GOT3 (cell line): Measurements from ENCODE around the gene ARFIP1.
"Not testable (repeated sequence)": the region's sequence is repeated elsewhere in the genome, so short reads cannot be mapped to it uniquely, and the experiment has no call there.

Experiments used
- DNase-seq: peaks from one replicate; lab custom pipeline; 2025; ENCODE audit warnings: mixed read lengths; lab: John Stamatoyannopoulos, UW

Gene ARFIP1, protein sequence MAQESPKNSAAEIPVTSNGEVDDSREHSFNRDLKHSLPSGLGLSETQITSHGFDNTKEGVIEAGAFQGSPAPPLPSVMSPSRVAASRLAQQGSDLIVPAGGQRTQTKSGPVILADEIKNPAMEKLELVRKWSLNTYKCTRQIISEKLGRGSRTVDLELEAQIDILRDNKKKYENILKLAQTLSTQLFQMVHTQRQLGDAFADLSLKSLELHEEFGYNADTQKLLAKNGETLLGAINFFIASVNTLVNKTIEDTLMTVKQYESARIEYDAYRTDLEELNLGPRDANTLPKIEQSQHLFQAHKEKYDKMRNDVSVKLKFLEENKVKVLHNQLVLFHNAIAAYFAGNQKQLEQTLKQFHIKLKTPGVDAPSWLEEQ

DNA sequence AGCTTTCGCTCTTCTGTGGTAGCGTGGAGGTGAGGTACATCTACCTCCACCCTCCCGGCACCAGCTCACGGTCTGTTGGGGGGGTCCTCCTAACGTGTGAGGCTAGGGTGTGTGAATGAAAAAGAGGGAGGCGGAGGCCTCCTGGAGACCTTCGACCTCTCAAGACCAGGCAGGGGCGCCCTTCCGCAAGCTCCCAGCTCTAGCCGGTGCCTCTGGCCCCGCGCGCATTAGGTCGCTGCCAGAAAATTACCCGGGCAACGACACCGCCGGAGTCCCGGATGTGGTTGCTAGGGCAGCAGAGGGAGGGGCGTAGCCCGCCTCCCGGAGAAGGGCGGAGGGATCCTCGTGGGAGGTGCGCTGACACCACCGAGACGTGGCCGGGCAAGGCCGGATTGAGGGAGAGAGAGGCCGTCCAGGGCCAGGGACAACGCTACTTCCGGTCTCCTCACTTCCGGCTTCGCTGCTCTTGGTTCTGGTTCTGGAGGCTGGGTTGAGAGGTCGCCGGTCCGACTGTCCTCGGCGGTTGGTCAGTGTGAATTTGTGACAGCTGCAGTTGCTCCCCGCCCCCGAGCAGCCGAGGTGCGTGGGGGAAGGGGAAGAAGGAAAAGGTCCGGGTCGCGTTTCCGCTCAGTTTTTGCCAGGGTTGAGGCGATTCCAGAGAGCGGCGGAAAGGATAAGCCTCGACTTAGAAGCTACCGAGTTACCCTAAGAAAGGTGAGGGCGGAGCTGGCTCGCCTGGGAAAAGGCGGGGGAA is at the start of gene ARFIP1, which contains the start of gene TIGD4:
ARFIP1 (plus strand) TSS at position 442 of the 754 bp plus-strand sequence. CDS start 49,680 bp downstream, outside the sequence.
TIGD4 (minus strand) TSS at position 218 of the 754 bp plus-strand sequence. CDS start 8,726 bp downstream, outside the sequence.
- DNase-seq, result peak; percentile 73

DNA sequence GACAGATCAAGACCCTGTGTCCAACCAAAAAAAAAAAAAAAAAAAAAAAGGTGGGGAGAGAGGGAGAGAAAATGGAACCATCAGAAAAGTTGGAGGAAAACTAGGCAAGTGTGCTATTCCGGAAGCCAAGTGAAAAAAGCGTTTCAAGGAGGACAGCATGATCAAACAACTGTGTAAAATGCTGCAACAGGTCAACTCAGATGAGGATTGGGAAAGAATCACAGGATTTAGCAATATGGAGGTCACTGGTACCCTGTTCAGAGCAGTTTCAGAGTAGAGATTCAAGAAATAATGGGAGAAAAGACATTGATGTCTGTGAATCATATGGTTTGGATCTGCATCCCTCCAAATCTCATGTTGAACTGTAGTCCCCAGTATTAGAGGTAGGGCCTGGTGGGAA is 47.8 kb upstream of the ARFIP1 start:
- no peak for DNase-seq

DNA sequence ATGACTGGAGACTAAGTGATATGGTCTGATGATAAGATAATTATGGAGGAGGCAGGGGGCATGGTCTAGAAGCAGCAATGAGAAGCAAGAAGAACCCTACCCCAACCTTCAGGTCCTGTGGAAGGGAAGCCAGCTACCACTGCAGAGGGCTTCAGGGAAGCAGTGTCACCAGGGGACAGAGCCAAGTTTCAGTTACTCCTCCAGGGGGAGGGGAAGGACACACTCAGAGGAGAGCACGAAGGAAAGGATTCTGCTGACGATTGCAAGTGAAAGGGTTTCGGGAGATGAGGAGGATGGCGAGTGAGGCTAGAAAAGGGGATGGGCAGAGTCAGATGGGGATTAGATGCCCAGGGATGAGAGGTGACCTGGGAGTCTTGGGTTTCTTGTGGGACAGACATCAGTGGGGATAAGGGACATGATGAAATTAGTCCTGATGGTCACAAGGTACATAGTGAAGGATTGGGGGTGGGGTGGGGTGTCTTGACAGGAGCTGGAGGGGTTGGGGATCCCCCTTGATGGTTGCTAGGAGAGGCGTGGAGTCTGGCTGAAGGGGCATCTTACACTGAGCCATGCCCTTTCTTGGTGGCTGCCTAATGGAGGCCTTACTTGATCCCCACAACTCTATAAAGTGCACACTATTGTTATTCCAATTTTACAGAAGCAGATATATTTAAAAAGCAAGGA is 45.6 kb upstream of the ARFIP1 start:
- no peak for DNase-seq

DNA sequence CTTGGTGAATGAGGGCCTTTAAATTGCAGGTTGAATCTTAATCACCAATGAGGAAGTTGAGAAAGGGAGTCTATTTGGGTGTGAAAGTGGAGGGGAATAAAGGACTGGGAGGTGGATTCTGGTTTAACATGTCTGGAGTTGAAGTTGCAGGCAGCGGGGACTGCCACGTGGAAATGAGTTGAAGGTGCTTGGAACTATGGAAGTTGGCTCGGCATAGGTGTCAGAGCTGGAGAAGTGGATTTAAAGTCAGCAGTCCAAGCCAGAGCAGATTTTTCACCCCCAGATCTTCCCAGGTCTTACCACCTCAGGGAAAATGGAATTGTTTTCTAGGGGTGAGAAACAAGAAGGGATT is 45.1 kb upstream of the ARFIP1 start:
- no peak for DNase-seq

DNA sequence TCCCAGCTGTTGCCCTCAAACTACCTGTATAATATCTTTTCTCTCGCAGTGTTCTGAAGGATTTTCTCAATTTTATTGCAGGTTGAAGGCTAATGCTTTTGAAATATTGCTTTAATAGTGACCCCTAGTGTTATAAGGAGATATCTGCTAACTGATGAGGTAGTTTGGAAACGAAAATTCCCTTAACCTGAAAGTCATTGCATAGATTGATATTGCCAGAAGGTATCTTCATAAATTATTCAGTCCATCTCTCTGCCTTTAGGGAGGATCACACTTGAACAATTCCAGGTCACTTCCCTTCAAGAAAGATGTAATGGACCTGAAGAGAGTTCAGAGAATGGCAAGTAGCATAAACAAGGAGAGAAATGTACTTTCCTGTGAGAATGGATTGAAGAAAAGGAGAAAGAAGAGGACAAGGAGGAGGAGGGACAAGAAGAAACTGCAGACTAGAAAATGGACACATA is 44.3 kb upstream of the ARFIP1 start:
- no peak for DNase-seq

DNA sequence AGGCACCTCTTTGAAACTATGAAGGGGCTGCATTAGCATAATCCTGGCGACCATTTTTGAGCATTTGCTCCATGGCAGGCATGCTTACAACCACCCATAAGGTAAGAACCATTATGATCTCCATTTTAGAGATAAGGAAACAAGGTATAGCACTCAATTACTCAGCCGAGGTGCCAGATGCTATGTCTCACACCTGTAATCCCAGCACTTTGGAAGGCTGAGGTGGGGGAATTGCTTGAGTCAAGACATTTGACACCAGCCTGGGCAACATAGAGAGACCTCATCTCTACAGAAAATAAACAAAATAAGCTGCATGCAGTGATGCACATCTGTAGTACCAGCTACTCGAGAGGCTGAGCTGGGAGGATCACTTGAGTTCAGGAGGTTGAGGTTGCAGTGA is 43.8 kb upstream of the ARFIP1 start:
- no peak for DNase-seq

DNA sequence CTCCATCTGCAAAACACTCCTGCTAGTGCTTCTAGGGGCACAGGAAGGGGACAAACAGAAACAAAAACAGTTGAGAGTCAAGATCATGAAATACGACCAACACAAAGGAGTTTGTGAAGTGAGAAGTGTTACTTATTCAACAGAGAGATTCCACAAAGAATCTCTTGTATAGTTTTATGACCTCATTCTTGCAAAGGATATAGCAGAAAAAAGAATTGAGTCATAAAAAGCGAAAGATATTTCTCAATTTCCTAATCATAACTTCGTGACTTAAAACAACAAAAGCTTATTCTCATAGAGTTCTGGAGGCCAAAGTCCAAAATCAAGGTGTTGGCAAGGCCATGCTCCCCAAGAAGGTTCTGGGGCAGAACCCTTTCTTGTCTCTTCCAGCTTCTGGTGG is 40.9 kb upstream of the ARFIP1 start:
- DNase-seq, result no peak

DNA sequence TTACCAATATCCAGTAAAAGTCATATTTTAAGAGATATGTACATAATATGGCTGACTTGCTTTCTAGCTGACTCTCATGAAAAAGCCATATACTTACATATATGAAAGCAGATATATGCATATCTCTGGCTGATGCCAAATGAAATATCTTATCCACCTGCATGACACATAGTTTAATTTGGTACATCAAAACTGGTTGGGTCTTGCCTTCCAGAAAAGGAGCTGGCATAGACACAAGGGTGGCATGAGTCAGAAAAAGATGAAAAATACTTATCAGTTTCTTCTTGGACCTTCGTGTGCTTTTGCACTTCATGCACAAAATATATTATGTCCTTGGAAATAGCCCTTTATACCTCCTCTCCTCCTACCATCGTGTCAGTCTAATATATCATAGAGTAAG is 32.3 kb upstream of the ARFIP1 start:
- DNase-seq, result no peak

DNA sequence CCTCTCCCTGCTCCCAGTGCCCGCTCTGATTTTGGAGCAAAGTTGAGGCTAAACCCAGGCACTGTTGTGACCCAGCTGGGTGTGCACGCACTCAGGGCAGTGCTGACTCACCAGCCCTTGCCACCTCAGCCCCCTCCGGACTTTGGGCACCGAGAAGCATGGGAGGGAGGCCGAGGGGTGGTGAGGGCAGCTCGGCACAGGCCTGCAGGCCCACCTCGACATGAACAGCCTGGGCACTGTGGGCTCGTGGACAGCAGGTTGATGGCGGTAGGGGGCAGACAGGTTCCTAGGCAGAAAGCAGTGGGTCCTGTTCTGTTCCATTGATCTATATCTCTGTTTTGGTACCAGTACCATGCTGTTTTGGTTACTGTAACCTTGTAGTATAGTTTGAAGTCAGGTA is 31.1 kb upstream of the ARFIP1 start:
- DNase-seq, result no peak

DNA sequence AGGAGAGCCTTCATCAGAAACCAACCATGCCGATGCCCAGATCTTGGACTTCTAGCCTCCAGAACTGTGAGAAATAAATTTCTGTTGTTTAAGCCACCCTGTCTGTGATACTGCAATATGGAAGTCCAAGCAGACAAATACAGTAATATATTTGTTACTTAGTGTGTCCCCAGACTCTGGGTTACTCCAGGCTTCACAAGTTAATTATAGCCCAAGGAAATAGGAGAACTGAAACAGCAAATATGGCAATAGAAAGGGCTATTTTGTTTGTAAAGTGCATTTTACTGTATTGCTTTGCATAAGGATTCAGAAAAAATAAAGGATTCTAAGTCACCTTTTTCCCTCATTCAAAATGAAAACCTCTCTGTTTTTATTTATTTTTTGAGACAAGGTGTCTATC is 16.0 kb upstream of the ARFIP1 start:
- no peak for DNase-seq

DNA sequence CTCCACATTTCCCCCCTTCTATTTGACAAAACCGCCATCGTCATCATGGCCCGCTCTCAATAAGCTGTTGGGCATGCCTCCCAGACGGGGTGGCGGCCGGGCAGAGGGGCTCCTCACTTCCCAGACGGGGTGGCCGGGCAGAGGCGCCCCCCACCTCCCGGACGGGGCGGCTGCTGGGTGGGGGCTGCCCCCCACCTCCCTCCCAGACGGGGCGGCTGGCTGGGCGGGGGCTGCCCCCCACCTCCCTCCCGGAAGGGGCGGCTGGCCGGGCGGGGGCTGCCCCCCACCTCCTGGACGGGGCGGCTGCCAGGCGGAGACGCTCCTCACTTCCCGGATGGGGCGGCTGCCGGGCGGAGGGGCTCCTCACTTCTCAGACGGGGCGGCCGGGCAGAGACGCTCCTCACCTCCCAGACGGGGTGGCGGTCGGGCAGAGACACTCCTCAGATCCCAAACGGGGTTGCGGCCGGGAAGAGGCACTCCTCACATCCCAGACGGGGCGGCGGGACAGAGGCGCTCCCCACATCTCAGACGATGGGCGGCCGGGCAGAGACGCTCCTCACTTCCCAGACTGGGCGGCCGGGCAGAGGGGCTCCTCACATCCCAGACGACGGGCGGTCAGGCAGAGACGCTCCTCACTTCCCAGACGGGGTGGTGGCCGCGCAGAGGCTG is 14.6 kb upstream of the ARFIP1 start:
- not testable (repeated sequence) for DNase-seq

DNA sequence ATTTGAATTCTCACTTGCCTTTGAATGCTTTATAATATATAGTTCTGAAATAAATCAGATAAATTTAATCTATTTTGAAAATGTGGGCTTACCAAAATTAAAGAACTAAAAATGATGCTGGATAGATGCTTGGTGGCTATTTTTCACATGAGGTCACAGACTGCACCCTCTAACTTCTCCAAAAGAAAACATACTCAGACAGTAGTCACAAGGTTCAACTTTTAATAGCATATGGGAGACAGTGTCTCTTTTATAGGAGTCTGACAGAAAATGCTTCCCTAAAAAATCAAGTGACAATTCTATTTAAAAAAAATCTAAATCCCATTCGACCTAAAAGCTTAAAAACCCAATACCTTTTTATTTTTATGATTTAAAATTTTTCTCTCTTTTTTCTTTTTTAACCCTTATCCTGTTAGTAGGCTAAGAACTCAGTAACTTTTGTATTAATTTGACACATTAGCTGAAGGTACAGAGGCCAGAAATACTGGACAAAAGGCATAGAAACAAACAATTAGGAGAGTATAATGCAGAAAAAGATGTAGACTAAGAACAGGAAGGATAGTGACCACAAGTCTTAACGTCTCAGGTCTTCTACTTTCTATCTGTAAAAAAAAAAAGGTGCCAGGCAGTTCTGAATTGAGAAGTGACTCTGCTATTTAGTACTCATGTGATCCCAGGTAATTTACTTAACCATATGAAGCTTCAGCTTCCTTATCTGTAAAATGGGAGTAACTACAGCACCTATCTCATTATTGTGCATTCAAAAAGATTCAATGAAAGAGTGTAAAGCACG is 7.8 kb upstream of the ARFIP1 start:
- DNase-seq, result no peak

DNA sequence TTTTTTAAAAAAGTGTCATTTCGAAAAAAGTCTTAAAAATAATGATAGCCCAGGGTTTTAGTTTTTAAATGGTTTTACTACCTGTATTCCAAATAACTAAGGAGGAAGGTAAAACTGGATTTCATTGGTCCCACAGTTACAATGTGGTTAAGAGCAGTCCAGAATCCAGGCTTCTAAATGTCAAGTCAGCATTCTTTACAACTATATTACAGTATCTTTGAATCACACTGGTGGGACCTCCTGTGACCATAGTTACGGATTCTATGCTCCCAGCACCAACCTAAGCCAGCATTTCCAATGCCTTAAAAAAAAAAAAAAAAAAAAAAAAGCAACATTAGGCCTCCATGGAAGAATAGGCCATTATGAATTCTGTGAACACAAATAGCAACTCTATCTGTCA is 6.4 kb upstream of the ARFIP1 start:
- no peak for DNase-seq

DNA sequence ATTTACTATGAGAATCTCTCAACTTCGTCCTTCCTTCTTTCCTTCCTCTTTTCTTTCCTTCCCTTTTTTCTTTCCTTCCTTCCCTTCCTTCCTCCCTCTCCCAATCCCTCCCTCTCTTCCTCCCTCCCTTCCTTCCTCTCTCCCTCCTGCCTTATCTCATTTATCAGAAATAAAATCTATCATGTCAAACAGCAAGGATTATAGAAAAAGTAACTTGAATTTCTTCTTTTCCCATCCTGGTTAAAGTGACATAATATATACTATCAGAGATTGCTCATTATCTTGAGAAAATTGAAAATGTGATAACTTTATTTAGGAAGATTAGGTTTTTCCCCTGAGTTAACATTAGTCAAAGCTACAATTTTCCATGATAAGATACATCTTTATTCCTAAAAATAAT is 5.8 kb upstream of the ARFIP1 start:
- DNase-seq, result no peak

DNA sequence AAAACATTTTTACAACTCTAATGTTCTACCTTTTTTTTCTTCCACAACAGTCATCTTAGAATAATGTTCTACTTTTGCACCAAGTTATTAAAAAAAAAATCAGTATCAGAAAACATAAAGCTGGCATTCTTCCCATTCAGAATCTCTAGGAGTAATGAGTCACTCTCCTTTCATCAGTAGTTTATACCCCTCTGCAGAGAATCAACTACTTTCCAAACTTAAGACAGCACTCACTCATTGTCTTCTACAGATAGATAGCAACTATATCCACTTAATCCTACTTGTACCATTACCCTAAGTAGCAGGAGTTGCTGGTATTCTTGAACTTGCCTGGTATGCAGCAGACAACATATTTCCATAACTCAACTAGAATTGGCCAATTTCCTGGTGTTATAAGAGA is 3.4 kb upstream of the ARFIP1 start:
- no peak for DNase-seq

DNA sequence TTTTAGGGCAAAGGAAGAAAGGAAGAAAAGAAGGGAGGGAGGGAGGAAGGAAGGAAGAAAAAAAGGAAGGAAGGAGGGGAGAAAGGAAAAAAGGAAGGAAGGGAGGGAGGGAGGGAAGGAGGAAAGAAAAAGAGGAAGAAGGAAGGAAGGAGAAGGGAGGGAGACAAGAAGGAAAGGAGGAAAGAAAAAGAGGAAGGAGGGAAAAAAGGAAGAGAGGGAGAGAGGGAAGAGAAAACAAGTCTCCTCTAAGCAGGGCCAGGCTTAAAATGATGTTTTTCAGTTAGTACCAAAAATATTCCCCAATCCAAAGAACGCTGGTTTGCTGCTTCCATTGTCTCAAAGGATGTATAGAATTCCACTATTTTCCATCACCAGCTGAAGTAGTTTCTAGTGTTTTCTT is 2.3 kb upstream of the ARFIP1 start:
- DNase-seq, result no peak

DNA sequence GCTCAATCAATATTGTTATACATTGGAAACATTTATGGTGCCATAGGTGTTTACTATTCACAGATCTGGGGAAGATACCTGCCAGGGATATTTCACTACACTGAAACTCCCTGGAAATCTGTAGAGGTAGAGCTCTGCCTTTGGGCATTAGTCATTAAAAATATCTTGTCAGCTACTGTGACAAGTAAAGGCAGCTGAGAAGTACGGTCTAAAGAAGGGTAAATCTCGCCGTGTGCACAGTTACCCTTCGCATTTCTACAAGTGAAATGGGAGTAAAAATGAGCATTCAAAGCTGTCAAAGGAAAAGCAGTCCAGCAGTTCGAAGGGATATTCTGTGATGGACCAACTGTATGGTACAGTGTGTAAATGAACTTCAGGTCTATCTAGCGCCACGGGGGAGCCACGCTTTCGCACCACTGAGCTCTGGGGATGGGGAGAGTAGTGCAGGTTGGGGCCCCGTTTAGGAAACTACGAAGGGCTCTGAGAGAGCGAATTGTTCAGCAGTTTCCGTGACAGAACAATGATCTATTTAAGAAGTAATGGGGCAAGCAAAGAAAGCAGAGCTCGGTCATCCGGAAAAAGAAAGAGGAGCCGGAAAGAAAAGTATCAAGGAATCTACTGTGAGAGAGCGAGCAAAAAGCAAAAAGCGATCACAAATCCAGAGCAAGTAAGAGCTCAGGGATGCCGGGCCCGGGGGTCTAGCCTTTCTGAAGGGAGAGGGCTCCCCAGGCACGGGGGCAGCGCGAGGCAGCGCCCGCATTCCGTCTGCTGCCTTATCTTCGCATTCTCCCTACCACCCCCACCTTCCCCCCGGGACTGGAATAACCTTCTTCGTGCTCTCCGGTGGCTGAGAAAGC is 870 bp upstream of the ARFIP1 start:
- DNase-seq, result no peak

DNA sequence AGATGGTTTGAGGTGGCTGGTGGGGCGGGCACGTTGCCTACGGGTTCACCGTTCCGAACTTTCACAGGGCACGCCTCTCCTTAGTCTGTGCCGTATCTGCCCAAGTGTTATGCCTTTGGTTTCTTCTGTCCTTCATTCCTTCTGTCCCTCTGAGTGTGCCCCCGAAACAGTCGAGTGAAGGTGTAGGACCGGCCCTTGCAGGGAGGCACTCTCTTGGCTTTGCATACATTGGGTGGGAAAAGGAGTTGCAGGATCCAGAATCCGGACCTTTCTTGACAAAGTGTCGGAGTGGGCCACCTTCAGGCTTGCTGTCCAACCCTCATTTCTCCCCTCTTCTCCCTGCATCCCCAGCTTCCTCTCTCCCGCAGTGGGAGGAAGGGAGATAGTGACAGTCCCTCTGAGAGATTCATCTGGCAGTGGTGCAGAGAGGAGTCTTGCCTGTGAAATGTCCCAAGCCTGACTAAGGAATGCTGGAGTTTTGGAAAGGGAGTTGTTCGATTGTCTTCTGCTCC is 569 bp downstream of the ARFIP1 start:
- DNase-seq, result no peak

DNA sequence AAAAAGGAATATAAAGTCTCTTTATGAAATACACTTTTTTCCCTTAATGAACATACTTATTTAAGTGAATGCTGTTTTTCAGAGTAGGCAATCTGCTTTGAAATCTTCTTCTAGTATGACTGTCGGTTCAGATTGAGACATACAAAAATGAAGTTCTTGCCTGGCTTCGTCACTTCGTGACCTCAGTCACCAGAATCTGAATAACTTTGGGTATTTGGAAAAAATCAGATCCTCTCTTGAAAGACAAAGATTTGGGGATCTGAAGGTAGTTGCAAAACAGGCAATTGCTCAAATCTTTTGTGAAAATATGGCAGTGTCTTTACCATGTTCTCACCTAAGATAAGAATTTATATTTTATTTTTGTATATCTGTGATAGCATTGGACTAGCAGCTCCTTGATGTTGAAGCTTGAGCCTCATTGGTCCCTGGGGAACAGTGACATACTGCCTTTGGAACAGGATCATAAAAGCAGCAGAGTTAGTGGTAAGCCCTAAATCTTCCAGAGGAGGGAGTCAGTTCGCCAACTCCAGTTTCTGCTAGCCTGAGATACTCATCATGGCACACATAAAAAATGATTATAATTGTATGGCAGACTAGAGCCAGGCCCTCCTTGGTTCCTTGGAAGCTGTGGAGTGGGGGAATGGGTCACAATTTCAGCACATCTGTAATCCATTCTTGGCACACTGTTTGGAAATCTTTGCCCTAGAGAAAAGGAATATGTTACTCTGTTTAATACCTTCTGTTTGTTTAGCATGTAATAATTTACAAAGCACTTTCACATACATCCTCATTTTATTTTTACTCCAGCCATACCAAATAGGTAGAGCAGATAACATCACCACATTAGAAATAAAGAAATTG is 5.0 kb downstream of the ARFIP1 start:
- DNase-seq, result no peak
